ENCODE results near the gene EML4. TPM values are rescaled to one million over a fixed set of nuclear protein-coding genes. Genes with fewer than 3 reads are reported as not detected.

Gene EML4
- total RNA-seq, 1 donor, result 88.1 TPM

DNA sequence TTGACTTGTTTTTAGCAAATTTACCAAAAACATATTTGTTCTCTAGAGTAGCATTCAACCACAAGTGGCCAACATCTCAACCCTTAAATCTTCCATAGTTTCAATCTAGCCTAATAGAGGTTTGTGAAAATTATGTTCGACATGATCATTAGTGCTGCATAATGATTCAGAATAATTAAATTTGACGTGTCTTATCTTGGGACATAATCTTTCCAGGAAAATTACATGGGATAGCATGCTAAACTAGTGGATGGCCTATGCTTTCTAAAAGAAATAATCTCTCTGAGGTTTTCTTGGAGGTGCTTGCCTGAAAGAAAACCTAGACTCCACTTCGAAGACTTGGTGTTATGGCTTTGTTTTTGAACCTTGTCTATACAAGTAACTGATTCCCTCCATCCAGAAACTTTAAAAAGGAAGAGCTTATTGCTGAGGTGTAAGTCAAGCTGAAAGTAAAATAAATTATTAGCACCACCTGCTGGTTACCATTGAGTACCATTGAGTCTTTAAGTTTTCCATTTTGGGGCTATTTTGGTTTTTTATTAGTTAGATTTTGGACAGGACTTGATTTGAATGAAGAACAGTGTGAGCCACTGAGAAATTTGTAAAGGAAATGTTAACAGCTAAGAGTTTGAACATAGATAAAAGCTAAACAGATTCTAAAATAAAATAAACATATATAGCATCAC is 159.1 kb downstream of the EML4 start:
- H3K4me3 ChIP-seq (ENCODE audit: low read depth, low read length), result no peak overlapping the region
- TF ChIP-seq, protein P1, sequence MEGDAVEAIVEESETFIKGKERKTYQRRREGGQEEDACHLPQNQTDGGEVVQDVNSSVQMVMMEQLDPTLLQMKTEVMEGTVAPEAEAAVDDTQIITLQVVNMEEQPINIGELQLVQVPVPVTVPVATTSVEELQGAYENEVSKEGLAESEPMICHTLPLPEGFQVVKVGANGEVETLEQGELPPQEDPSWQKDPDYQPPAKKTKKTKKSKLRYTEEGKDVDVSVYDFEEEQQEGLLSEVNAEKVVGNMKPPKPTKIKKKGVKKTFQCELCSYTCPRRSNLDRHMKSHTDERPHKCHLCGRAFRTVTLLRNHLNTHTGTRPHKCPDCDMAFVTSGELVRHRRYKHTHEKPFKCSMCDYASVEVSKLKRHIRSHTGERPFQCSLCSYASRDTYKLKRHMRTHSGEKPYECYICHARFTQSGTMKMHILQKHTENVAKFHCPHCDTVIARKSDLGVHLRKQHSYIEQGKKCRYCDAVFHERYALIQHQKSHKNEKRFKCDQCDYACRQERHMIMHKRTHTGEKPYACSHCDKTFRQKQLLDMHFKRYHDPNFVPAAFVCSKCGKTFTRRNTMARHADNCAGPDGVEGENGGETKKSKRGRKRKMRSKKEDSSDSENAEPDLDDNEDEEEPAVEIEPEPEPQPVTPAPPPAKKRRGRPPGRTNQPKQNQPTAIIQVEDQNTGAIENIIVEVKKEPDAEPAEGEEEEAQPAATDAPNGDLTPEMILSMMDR (IDR thresholded peaks at IDR 0.05; ENCODE audit: insufficient read depth, low read depth, low read length), result peak; percentile 50
- peak; percentile 48 for DNase-seq (ENCODE audit: low read depth)

DNA sequence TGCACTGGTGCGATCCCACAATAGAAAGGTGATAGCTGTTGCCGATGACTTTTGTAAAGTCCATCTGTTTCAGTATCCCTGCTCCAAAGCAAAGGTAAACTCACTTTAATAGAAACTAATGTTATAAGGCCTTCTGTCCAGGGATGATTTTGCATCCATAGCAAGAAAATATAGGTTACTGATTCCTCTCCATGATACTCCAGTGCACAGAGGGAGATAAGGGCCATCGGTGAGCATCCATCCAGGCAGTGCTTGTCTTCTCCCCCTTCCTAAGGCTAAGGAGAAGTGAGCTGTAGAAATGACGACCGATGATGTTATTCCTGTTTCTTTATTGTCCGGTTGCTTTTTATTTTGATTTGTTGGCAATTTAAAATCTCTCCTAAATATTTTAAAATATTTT is 159.8 kb downstream of the EML4 start:
- no peak for DNase-seq (ENCODE audit: low read depth)
- TF ChIP-seq, protein P1 (IDR thresholded peaks at IDR 0.05; ENCODE audit: insufficient read depth, low read depth, low read length), result no peak
- no peak overlapping the region for H3K4me3 ChIP-seq (ENCODE audit: low read depth, low read length)

DNA sequence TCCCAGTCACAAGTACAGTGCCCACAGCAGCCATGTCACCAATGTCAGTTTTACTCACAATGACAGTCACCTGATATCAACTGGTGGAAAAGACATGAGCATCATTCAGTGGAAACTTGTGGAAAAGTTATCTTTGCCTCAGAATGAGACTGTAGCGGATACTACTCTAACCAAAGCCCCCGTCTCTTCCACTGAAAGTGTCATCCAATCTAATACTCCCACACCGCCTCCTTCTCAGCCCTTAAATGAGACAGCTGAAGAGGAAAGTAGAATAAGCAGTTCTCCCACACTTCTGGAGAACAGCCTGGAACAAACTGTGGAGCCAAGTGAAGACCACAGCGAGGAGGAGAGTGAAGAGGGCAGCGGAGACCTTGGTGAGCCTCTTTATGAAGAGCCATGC is 160.6 kb downstream of the EML4 start:
- TF ChIP-seq, protein P1 (IDR thresholded peaks at IDR 0.05; ENCODE audit: insufficient read depth, low read depth, low read length), result no peak
- H3K4me3 ChIP-seq (ENCODE audit: low read depth, low read length), result no peak overlapping the region

DNA sequence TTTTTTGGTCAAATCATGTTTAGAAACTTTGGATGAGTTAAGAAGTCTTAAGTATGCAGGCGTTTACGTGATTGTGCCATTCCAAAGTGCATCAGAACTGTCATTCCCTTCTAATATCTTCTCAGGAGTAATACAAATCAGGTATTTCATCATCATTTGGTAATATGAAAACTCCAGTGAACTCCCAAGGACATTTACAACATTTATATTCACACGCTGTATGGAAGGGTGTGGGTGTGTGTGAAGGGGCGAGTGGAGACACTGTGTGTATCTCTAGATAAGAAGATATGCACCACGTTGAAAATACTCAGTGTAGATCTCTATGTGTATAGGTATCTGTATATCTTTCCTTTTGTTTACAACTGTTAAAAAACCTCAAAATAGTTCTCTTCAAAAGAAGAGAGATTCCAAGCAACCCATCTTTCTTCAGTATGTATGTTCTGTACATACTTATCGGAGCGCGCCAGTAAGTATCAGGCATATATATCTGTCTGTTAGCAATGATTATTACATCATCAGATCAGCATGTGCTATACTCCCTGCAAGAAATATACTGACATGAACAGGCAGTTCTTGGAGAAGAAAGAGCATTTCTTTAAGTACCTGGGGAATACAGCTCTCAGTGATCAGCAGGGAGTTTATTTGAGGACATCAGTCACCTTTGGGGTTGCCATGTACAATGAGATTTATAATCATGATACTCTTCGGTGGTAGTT is 162.6 kb downstream of the EML4 start:
- TF ChIP-seq, protein P1 (IDR thresholded peaks at IDR 0.05; ENCODE audit: insufficient read depth, low read depth, low read length), result no peak
- no peak overlapping the region for H3K4me3 ChIP-seq (ENCODE audit: low read depth, low read length)
- DNase-seq (ENCODE audit: low read depth), result peak; percentile 38

More for the DNA sequence above, 160.6 kb downstream of the EML4 start:
- DNase-seq (ENCODE audit: low read depth), result no peak

DNA sequence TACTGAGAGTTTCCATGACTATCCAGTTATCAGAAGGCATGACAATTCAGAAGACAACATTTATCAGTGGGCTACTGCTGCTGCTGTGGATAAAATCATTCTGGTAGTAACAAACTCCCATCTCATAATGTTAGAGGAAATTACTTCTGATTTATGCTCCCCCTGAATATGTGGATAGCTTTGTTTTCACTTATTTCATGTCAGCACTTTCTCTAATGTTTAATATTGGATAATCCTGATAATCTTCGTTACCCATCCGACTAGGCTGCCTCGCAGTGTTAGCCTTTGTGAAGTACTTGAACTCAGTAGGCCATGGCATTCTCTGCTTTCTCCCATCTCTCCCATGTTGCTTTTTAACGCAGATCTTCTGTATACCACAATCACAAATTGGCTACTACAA is 163.4 kb downstream of the EML4 start:
- DNase-seq (ENCODE audit: low read depth), result no peak
- H3K4me3 ChIP-seq (ENCODE audit: low read depth, low read length), result no peak overlapping the region

DNA sequence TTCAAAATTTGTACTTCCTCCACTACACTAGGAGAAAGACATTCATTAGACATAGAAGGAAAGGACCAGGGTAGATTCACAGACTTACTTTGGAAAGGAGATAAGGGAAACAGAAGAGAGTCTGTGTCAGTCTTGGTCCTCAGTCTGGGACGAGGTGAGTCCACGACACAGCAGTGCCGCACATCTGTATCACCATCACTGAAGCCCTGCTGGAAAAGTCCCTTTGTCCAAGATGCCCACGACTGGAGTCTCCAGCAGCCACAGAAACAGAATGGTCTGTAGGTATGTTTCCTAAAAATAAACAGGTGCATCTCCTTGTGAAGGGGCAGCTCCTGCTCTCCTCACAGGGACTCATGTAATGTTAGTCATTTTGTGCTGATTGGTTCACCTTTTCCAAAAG is 164.4 kb downstream of the EML4 start:
- no peak for DNase-seq (ENCODE audit: low read depth)
- H3K4me3 ChIP-seq (ENCODE audit: low read depth, low read length), result no peak overlapping the region
- TF ChIP-seq, protein P1 (IDR thresholded peaks at IDR 0.05; ENCODE audit: insufficient read depth, low read depth, low read length), result no peak

More for the DNA sequence above, 163.4 kb downstream of the EML4 start:
- TF ChIP-seq, protein P1 (IDR thresholded peaks at IDR 0.05; ENCODE audit: insufficient read depth, low read depth, low read length), result no peak
